Activated B cell treated with CpG ODN at 0.5 μM for 24 hours (primary cell): ENCODE results near the gene TALDO1. TPM values are rescaled to one million over a fixed set of nuclear protein-coding genes. Genes with fewer than 3 reads are reported as not detected.

Experiments used
- ATAC-seq: fragments of 200-7000 bp; cut with Tn5 transposase; one replicate; pipeline ENCODE4 v1.10.0; 2021; ENCODE audit warnings: low read depth, mild to moderate bottlenecking, moderate library complexity
- CTCF ChIA-PET: fragments of 350-600 bp; sonication (Branson Sonifier 250); formaldehyde crosslinking; loops from one replicate; lab custom pipeline; 2021; ENCODE audit warnings: antibody characterized with exemption; lab: Charles Lee
- POLR2A ChIA-PET: fragments of 350-600 bp; sonication (Branson Sonifier 250); formaldehyde crosslinking; loops from one replicate; lab custom pipeline; 2021; ENCODE audit warnings: antibody characterized with exemption; lab: Charles Lee
- DNase-seq: peaks from one replicate; pipeline ENCODE4 v3.0.0; 2022
- H3K27ac Mint-ChIP-seq: one replicate; pipeline ENCODE4 v1.8.0; 2020; ENCODE audit warnings: mixed read lengths
- H3K27me3 Mint-ChIP-seq: one replicate; pipeline ENCODE4 v1.8.0; 2021; ENCODE audit warnings: mixed read lengths
- H3K36me3 Mint-ChIP-seq: one replicate; pipeline ENCODE4 v1.8.0; 2021; ENCODE audit warnings: low read depth, mixed read lengths
- H3K4me1 Mint-ChIP-seq: one replicate; pipeline ENCODE4 v1.8.0; 2021; ENCODE audit warnings: mixed read lengths
- H3K4me3 Mint-ChIP-seq: one replicate; pipeline ENCODE4 v1.8.0; 2020; ENCODE audit warnings: mild to moderate bottlenecking, mixed read lengths
- H3K9me3 Mint-ChIP-seq: one replicate; pipeline ENCODE4 v1.8.0; 2020; ENCODE audit warnings: mixed read lengths
- intact Hi-C: fragments of 100-400 bp; cut with micrococcal nuclease; formaldehyde crosslinking; loops from one replicate; pipeline ENCODE4 v1.15.1; 2024
- total RNA-seq: library from RNA; stranded (reverse); gene quantifications from 2 replicates; pipeline ENCODE4 v1.2.3, GENCODE V29; 2022
- TF ChIP-seq, protein P1 (sequence below): fragments of 200-600 bp; IDR thresholded peaks from one replicate; pipeline ENCODE4 v1.8.0; 2022; ENCODE audit warnings: antibody characterized with exemption, mild to moderate bottlenecking

Gene TALDO1
- total RNA-seq, 1 donor from 2014 or later: 194 TPM

DNA sequence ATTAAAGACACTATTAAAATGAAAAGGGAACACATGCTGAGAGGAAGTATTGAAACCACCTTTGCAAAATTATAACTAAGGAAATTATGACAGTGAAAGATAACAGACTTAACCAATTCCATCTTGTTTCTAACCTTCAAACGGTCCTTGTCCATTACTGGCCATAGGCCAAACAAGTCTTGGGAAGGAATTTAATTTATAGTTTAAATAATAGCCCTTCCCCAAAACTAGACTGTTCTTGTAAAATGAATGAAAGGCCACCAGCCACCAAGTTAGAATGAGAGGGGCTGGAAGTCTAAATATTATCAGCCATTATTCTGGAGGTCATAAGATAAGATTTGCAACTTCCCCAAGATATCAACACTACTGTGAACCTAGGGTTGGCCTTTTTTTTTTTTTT is 1.8 kb upstream of the TALDO1 start:
- intact Hi-C loops: no loop called here
- no peak overlapping the region for H3K4me3 Mint-ChIP-seq
- peaks cover 22% of the 10 kb centered on the region for H3K4me1 Mint-ChIP-seq
- ChIA-PET POLR2A (no interaction called here), CTCF (no interaction called here)
- DNase-seq (no peak), ATAC-seq (no peak)
- TF ChIP-seq, protein P1, sequence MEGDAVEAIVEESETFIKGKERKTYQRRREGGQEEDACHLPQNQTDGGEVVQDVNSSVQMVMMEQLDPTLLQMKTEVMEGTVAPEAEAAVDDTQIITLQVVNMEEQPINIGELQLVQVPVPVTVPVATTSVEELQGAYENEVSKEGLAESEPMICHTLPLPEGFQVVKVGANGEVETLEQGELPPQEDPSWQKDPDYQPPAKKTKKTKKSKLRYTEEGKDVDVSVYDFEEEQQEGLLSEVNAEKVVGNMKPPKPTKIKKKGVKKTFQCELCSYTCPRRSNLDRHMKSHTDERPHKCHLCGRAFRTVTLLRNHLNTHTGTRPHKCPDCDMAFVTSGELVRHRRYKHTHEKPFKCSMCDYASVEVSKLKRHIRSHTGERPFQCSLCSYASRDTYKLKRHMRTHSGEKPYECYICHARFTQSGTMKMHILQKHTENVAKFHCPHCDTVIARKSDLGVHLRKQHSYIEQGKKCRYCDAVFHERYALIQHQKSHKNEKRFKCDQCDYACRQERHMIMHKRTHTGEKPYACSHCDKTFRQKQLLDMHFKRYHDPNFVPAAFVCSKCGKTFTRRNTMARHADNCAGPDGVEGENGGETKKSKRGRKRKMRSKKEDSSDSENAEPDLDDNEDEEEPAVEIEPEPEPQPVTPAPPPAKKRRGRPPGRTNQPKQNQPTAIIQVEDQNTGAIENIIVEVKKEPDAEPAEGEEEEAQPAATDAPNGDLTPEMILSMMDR: no peak
- H3K9me3 Mint-ChIP-seq: no peaks in the 10 kb centered on the region
- no peak overlapping the region for H3K27ac Mint-ChIP-seq
- H3K27me3 Mint-ChIP-seq: no peaks in the 10 kb centered on the region
- H3K36me3 Mint-ChIP-seq: no peaks in the 10 kb centered on the region

DNA sequence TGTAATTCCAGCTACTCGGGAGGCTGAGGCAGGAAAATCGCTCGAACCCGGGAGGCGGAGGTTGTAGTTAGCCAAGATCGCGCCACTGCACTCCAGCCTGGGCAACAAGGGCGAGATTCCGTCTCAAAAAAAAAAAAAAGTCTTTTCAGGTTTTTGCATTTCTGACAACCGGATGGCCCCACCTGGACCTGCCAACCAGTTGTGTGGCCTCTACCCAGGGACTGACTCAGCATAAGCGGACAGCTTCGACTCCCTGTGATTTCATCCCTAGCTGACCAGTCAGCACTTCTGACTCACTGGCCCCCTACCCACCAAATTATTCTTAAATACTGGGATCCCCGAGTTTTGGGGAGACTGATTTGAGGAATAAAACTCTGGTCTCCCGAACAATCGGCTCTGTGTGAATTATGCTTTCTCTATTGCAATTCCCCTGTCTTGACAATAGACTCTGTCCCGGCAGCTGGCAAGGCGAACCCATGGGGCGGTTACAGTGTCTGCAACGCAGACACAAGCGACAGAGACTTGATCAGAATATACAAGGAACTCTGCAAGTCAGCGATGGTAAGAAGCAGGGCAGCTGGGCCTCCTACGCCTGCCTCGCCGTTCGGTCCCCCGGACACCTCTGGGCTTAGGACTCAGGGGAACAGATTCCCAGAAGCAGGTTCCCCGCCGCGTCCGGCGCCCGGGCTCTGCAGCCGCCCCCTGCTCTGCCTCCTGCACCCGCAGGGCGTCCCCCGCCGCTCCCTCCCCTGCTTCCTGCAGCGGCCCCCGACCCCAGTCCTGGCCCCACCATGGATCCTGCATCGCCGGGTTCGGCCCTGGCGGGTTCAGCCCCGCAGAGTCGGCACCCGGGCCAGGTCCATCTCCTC is 741 bp upstream of the TALDO1 start:
- peaks cover 22% of the 10 kb centered on the region for H3K4me1 Mint-ChIP-seq
- ChIA-PET CTCF (interaction anchor here (0.7 to 2.6 kb wide), 2 partner anchors 12 to 51 kb away, joined by 4 to 8 read pairs; partner anchors contain the start of genes DEAF1 and TMEM80), POLR2A (interaction anchor here (0.6 to 2.7 kb wide), 12 partner anchors 20 to 1196 kb away, joined by 3 to 26 read pairs (median 4); partner anchors contain the start of genes DEAF1, GATD1, HRAS and IRF7)
- DNase-seq (no peak), ATAC-seq (peak; percentile 6)
- TF ChIP-seq, protein P1: no peak
- H3K36me3 Mint-ChIP-seq: no peaks in the 10 kb centered on the region
- peak overlapping the region; percentile 59 for H3K27ac Mint-ChIP-seq
- no peaks in the 10 kb centered on the region for H3K27me3 Mint-ChIP-seq
- H3K4me3 Mint-ChIP-seq: peak overlapping the region; percentile 76
- no peaks in the 10 kb centered on the region for H3K9me3 Mint-ChIP-seq
- intact Hi-C loops: loop anchor here (1.0 to 2.0 kb wide), 5 partner anchors 18 to 51 kb away; partner anchors contain the start of genes DEAF1, GATD1 and TMEM80

DNA sequence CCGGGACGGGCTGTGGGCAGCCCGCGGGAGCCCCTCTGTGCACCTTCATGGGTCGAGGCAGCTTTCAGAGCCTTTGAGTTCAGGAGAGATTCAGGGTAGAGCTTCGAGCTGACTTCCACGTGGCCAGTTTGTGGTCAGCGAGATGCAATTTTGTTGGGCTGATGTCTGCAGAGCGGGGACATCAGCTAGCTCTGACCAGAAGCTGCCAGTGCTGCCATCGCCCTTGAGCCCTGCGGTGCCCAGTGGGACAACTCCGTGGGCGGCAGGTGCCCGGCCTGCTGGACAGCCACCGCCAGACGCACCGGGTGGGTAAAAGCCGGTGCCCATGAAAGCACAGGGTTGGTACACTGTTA is 719 bp downstream of the TALDO1 start:
- ATAC-seq (peak; percentile 3), DNase-seq (no peak)
- Mint-ChIP-seq H3K27ac (peak overlapping the region; percentile 82), H3K36me3 (peaks cover 8% of the 10 kb centered on the region), H3K9me3 (no peaks in the 10 kb centered on the region), H3K4me1 (peaks cover 26% of the 10 kb centered on the region), H3K4me3 (peak overlapping the region; percentile 86), H3K27me3 (no peaks in the 10 kb centered on the region)
- ChIA-PET CTCF (interaction anchor here (1.3 to 2.6 kb wide), 3 partner anchors 17 to 52 kb away, joined by 3 to 8 read pairs (median 7); partner anchors contain the start of genes DEAF1 and TMEM80), POLR2A (interaction anchor here (0.6 to 2.7 kb wide), 11 partner anchors 11 to 404 kb away, joined by 3 to 26 read pairs (median 5); partner anchors contain the start of genes DEAF1, IRF7, PHRF1 and PIDD1)
- intact Hi-C loops: no loop called here
- TF ChIP-seq, protein P1: no peak

DNA sequence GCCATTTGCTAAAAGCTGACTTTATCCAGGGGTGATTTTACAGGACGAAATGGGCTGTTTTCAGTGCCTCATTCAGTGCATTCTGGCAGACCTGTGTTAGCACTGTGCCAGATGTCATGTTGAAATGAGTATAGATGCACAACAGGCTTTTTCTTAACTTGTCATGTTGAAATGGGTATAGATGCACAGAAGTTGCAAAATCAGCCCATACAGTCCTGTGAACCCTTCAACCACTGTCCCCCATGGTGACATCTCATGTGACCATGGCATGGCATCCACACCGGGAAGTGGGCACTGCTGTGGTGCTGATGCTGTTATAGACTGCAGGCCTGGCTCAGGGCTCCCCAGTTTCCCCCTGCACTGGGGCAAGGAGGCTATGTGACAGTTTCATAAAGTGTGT is 2.5 kb downstream of the TALDO1 start:
- TF ChIP-seq, protein P1: no peak
- ATAC-seq (no peak), DNase-seq (no peak)
- ChIA-PET CTCF (no interaction called here), POLR2A (interaction anchor here (0.7 to 2.2 kb wide), 5 partner anchors 8 to 212 kb away, joined by 3 to 16 read pairs (median 9); partner anchors contain the start of genes DEAF1 and LRRC56)
- Mint-ChIP-seq H3K27me3 (no peaks in the 10 kb centered on the region), H3K9me3 (no peaks in the 10 kb centered on the region), H3K36me3 (peaks cover 8% of the 10 kb centered on the region), H3K4me1 (peaks cover 26% of the 10 kb centered on the region), H3K4me3 (peak overlapping the region; percentile 44), H3K27ac (peak overlapping the region; percentile 50)
- intact Hi-C loops: no loop called here

DNA sequence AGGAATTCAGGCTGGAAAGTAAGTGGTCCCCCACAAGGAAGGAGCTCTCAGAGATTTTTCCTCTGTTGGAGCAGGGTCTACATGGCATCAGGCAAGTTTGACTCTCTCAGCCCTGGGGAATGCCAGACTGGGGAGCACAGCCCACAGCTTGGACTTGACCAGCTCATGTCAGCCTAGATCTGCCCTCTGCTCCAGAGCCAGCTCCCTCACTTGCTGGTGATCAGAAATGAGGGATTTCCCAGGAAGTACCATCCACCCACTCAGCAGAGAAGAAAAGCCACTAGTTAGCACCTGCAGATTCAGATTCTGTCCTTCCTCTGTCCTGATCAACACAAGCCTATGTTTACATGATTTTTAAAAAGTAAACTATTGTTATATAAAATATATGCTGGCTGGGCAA is 13.0 kb downstream of the TALDO1 start:
- H3K36me3 Mint-ChIP-seq: peaks cover 85% of the 10 kb centered on the region
- CTCF ChIA-PET: no interaction called here

More for the DNA sequence above, 13.0 kb downstream of the TALDO1 start:
- no peak for ATAC-seq
- POLR2A ChIA-PET: no interaction called here
- Mint-ChIP-seq H3K4me3 (no peak overlapping the region), H3K27me3 (no peaks in the 10 kb centered on the region), H3K9me3 (no peaks in the 10 kb centered on the region), H3K27ac (no peak overlapping the region), H3K4me1 (peaks cover under 1% of the 10 kb centered on the region)
- intact Hi-C loops: no loop called here
- no peak for DNase-seq
- TF ChIP-seq, protein P1: no peak
